HepG2 (cell line): ENCODE measurements around the gene SKIC2. TPM values are rescaled to one million over a fixed set of nuclear protein-coding genes. Genes with fewer than 3 reads are reported as not detected.

ENCODE experiments used
- KLF16 ChIP-seq, 2 experiments: sonication (generic) in 1 of 2; formaldehyde crosslinking in 1 of 2; IDR thresholded peaks; 2 replicates each; pipeline versions ENCODE4 v1.6.1 to v1.8.0; 2016 to 2023; ENCODE audit warnings: missing genetic modification reagents in 2 of 2, missing compliant biosample characterization in 1 of 2
- MIXL1 ChIP-seq: IDR thresholded peaks from 2 replicates; pipeline ENCODE4 v1.6.1; 2016
- MLX ChIP-seq: IDR thresholded peaks from 2 replicates; pipeline ENCODE4 v1.6.1; 2016
- NCOR1 ChIP-seq: fragments of 200-600 bp; sonication (generic); IDR thresholded peaks from 2 replicates; pipeline ENCODE4 v1.7.0; 2017; ENCODE audit warnings: antibody characterized with exemption, low read length, borderline replicate concordance
- PAF1 ChIP-seq: IDR thresholded peaks from 2 replicates; pipeline ENCODE4 v1.6.1; 2016; ENCODE audit warnings: missing genetic modification reagents, missing compliant biosample characterization
- POGK ChIP-seq: sonication (generic); formaldehyde crosslinking; conservative IDR thresholded peaks from 2 replicates; pipeline ENCODE4 v1.8.0; 2022; ENCODE audit warnings: mild to moderate bottlenecking, moderate library complexity, missing genetic modification reagents
- REXO4 ChIP-seq: sonication (generic); formaldehyde crosslinking; IDR thresholded peaks from 2 replicates; pipeline ENCODE4 v1.8.0; 2022; ENCODE audit warnings: missing genetic modification reagents, mild to moderate bottlenecking, borderline replicate concordance
- RORA ChIP-seq: sonication (generic); formaldehyde crosslinking; IDR thresholded peaks from 2 replicates; pipeline ENCODE4 v1.5.0; 2020; ENCODE audit warnings: mild to moderate bottlenecking, missing genetic modification reagents, moderate library complexity
- SMARCE1 ChIP-seq: fragments of 450-650 bp; IDR thresholded peaks from 2 replicates; pipeline ENCODE4 v1.6.1; 2017; ENCODE audit warnings: borderline replicate concordance
- ZNF318 ChIP-seq: sonication (generic); formaldehyde crosslinking; IDR thresholded peaks from 2 replicates; pipeline ENCODE4 v1.4.0; 2020; ENCODE audit warnings: mild to moderate bottlenecking, missing genetic modification reagents
- ZNF549 ChIP-seq: sonication (generic); formaldehyde crosslinking; IDR thresholded peaks from 2 replicates; pipeline ENCODE4 v1.5.0; 2020; ENCODE audit warnings: missing genetic modification reagents
- polyA plus RNA-seq, 8 experiments: library from polyadenylated mRNA; depleted of rRNA in 3 of 8; stranded (reverse) in 7 of 8; unstranded in 1 of 8; fragments of >200 nt; fragmentation: Illumina TruSeq in 4 of 8; extraction: Trizol in 4 of 8; gene quantifications; 2 replicates each; pipeline versions ENCODE4 v1.2.1 to v1.2.3, GENCODE V29; 2011 to 2016; ENCODE audit warnings: low read depth in 4 of 8, missing spikeins in 1 of 8, mixed read lengths in 1 of 8; ENCODE audit not compliant: insufficient read depth in 1 of 8
- total RNA-seq, 5 experiments: library from RNA; depleted of rRNA; stranded (reverse); fragments of >200 nt; fragmentation: Illumina TruSeq; extraction: Trizol; gene quantifications; 2 replicates each; pipeline ENCODE4 v1.2.3, GENCODE V29; 2016; ENCODE audit warnings: low read depth in 1 of 5
- TF ChIP-seq, protein P1 (sequence below): sonication (generic); formaldehyde crosslinking; IDR thresholded peaks from 2 replicates; pipeline ENCODE4 v1.4.0; 2020; ENCODE audit warnings: mild to moderate bottlenecking, missing genetic modification reagents
- TF ChIP-seq, protein P2 (sequence below): sonication (generic); formaldehyde crosslinking; IDR thresholded peaks from 2 replicates; pipeline ENCODE4 v1.8.0; 2022; ENCODE audit warnings: mild to moderate bottlenecking, missing genetic modification reagents; ENCODE audit not compliant: insufficient replicate concordance
- TF ChIP-seq, protein P3 (sequence below): sonication (generic); formaldehyde crosslinking; IDR thresholded peaks from 2 replicates; pipeline ENCODE4 v1.4.0; 2020; ENCODE audit warnings: missing genetic modification reagents
- TF ChIP-seq, protein P4 (sequence below): sonication (generic); IDR thresholded peaks from 2 replicates; pipeline ENCODE4 v1.6.1; 2016; ENCODE audit warnings: low read depth, borderline replicate concordance

The SKIC2 gene
- total and polyA plus RNA-seq, 2 of the 13 experiments (the other 11 are each of a cell fraction or from before 2014, with no cell fraction given): 67.1 to 68.4 TPM

DNA sequence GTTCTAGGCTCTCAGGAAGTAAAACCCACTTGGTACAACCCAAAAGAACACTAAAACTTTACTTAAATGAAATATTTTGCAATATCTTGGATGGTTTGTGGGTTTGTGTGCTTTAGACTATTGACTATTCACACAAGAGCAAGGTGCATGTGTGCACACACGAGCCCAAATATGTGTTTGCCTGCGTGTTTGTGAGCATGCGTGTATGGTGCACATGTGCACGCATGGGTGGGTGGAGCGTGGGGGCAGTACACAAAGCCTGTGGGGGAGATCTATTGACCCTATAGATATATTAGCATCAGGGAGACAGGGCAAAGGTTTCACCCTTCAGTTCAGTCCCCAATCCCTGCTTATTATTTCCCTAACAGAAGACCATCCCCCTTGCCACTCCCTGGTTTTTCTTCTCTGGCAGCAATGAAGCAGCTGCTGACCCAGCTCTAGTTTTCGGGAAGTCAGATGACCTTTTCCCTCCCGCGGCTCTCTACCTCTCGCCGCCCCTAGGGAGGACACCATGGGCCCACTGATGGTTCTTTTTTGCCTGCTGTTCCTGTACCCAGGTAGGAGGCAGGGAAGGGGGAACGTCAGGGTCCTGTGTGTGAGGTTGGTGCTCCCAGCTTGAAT lies 31.6 kb upstream of the SKIC2 start, which contains the start of gene C2 (continued):
- TF ChIP-seq ZNF318 (no peak), REXO4 (no peak), NCOR1 (peak; percentile 92), KLF16 (CRISPR knock-in tag; IDR thresholded peaks at IDR 0.05) (peak in 1 of 2 experiments; percentile 82; a peak in 2 of 4 replicates), PAF1 (no peak), MIXL1 (peak; percentile 94), MLX (CRISPR knock-in tag) (peak; percentile 95), POGK (CRISPR knock-in tag) (peak; percentile 85), RORA (CRISPR knock-in tag) (no peak), SMARCE1 (no peak), ZNF549 (CRISPR knock-in tag) (no peak)
- TF ChIP-seq, protein P1, sequence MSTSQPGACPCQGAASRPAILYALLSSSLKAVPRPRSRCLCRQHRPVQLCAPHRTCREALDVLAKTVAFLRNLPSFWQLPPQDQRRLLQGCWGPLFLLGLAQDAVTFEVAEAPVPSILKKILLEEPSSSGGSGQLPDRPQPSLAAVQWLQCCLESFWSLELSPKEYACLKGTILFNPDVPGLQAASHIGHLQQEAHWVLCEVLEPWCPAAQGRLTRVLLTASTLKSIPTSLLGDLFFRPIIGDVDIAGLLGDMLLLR: no peak
- TF ChIP-seq, protein P2, sequence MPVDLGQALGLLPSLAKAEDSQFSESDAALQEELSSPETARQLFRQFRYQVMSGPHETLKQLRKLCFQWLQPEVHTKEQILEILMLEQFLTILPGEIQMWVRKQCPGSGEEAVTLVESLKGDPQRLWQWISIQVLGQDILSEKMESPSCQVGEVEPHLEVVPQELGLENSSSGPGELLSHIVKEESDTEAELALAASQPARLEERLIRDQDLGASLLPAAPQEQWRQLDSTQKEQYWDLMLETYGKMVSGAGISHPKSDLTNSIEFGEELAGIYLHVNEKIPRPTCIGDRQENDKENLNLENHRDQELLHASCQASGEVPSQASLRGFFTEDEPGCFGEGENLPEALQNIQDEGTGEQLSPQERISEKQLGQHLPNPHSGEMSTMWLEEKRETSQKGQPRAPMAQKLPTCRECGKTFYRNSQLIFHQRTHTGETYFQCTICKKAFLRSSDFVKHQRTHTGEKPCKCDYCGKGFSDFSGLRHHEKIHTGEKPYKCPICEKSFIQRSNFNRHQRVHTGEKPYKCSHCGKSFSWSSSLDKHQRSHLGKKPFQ: peak; percentile 96
- TF ChIP-seq, protein P3, sequence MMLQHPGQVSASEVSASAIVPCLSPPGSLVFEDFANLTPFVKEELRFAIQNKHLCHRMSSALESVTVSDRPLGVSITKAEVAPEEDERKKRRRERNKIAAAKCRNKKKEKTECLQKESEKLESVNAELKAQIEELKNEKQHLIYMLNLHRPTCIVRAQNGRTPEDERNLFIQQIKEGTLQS: no peak
- TF ChIP-seq, protein P4, sequence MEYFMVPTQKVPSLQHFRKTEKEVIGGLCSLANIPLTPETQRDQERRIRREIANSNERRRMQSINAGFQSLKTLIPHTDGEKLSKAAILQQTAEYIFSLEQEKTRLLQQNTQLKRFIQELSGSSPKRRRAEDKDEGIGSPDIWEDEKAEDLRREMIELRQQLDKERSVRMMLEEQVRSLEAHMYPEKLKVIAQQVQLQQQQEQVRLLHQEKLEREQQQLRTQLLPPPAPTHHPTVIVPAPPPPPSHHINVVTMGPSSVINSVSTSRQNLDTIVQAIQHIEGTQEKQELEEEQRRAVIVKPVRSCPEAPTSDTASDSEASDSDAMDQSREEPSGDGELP: peak; percentile 74
